Lower leg skin (tissue), 3 donors: ENCODE data around the gene RAET1E.

Experiments used
- POLR2A ChIP-seq, 2 donors: fragments of 450-650 bp; IDR thresholded peaks; one replicate each; pipeline ENCODE4 v1.6.1; 2016 to 2017; ENCODE audit warnings: antibody characterized with exemption in 2 of 2, mild to moderate bottlenecking in 1 of 2, moderate library complexity in 1 of 2
- TF ChIP-seq, protein P1 (sequence below), 3 donors: fragments of 450-650 bp; IDR thresholded peaks; one replicate each; pipeline ENCODE4 v1.5.1; 2016; ENCODE audit warnings: antibody characterized with exemption in 3 of 3, mild to moderate bottlenecking in 3 of 3, moderate library complexity in 2 of 3

DNA sequence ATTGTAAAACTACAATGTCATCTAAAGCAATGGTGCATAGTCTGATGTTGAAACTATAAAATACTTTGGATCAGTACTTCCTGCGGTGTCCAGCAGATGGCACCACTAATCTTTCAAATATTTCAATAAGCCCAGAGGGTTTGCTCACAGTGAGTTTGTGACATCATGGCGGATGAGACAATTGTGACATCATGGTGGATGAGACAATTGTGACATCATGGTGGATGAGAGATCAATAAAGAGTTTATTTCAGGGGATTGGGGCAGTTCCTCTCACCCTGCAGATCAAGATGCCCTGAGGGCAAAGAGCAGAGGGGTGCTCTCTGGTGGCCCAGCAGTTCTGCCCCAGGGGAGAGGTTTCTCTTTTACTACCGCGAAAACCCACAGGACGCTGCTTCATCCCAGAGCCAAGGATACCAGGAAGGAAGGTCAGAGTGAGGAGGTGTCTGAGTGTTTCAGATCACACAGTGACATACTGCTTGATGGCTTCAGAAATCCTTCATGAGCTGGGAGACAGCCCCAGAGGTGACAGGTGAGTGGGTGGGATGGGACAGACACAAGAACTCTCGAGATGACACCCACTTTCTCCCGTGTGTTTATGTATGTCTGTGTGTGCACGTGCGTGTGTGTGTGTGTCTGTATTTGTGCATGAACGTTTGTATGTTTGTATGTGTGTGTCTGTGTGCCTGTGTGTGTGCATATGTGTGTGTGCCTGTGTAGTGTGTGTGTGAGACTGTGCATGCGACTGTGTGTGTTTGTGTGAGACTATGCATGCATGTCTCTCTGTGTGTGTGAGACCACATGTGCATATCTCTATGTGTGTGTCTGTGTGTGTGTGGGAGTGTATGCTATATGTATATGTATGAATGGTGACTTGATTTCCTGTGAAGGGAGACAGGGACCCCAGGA, 36.6 kb upstream of the RAET1E start:
- no peak for TF ChIP-seq POLR2A (IDR thresholded peaks at IDR 0.05)
- TF ChIP-seq, protein P1, sequence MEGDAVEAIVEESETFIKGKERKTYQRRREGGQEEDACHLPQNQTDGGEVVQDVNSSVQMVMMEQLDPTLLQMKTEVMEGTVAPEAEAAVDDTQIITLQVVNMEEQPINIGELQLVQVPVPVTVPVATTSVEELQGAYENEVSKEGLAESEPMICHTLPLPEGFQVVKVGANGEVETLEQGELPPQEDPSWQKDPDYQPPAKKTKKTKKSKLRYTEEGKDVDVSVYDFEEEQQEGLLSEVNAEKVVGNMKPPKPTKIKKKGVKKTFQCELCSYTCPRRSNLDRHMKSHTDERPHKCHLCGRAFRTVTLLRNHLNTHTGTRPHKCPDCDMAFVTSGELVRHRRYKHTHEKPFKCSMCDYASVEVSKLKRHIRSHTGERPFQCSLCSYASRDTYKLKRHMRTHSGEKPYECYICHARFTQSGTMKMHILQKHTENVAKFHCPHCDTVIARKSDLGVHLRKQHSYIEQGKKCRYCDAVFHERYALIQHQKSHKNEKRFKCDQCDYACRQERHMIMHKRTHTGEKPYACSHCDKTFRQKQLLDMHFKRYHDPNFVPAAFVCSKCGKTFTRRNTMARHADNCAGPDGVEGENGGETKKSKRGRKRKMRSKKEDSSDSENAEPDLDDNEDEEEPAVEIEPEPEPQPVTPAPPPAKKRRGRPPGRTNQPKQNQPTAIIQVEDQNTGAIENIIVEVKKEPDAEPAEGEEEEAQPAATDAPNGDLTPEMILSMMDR (IDR thresholded peaks at IDR 0.05): peak in 2 of 3 donors; percentile 4 to 48
